ENCODE data around the gene CAPS2. TPM values are rescaled to one million over a fixed set of nuclear protein-coding genes. Genes with fewer than 3 reads are reported as not detected.

Gene CAPS2
- total and polyA plus RNA-seq, 8 donors: 5.2 to 9.8 (median 8.2) TPM

DNA sequence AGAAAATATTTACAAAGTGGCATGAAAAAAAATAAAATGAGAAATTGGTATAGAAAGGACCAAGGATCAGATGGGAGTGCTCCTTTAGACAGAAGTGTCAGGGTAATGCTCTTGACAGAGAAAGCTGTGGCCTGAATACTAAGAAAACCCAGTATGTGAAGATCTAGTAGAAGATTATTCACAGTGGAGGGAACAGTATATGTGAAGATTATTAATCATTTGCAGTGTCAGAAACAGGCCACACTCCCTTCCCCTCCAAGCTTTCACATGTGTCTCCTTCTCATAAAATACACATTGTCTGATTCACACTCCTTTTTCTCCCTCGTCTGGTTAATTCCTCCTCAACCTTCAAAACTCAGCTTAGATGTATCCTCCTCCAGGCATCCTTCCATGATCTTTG, 41.3 kb downstream of the CAPS2 start:
- H3K4me3 ChIP-seq: no peak overlapping the region
- H3K27ac ChIP-seq: no peak overlapping the region
- TF ChIP-seq, protein P1, sequence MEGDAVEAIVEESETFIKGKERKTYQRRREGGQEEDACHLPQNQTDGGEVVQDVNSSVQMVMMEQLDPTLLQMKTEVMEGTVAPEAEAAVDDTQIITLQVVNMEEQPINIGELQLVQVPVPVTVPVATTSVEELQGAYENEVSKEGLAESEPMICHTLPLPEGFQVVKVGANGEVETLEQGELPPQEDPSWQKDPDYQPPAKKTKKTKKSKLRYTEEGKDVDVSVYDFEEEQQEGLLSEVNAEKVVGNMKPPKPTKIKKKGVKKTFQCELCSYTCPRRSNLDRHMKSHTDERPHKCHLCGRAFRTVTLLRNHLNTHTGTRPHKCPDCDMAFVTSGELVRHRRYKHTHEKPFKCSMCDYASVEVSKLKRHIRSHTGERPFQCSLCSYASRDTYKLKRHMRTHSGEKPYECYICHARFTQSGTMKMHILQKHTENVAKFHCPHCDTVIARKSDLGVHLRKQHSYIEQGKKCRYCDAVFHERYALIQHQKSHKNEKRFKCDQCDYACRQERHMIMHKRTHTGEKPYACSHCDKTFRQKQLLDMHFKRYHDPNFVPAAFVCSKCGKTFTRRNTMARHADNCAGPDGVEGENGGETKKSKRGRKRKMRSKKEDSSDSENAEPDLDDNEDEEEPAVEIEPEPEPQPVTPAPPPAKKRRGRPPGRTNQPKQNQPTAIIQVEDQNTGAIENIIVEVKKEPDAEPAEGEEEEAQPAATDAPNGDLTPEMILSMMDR (IDR thresholded peaks at IDR 0.05): no peak
- no peaks in the 10 kb centered on the region for H3K36me3 ChIP-seq
- no peaks in the 10 kb centered on the region for H3K4me1 ChIP-seq
- H3K27me3 ChIP-seq: no peaks in the 10 kb centered on the region
- no peak for ATAC-seq
- no peak for DNase-seq
- intact Hi-C loops (cut with DNase I): no loop called here
- no peaks in the 10 kb centered on the region for H3K9me3 ChIP-seq

DNA sequence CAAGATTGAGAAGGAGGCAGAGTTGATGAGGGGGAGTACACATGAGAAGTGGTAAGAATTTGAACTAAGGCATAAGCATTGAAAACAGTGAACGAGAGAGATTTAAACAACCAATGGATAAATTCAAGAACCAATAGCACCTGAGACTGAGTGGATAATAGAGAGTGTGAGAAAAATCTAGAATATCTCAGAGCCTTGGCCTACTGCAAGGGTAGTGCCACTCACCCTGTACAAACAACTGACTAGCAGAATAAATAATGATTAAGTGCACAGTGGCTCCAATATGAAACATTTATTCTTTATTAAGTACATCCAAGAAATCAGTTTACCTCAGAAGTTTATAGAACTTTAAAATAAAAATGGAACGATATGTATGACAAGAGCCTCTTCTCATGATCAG, 54.4 kb downstream of the CAPS2 start:
- Histone ChIP-seq H3K27me3 (no peaks in the 10 kb centered on the region), H3K4me3 (no peak overlapping the region), H3K36me3 (no peaks in the 10 kb centered on the region), H3K27ac (no peak overlapping the region), H3K9me3 (no peaks in the 10 kb centered on the region), H3K4me1 (no peaks in the 10 kb centered on the region)
- TF ChIP-seq, protein P1 (IDR thresholded peaks at IDR 0.05): no peak
- intact Hi-C loops (cut with DNase I): no loop called here
- DNase-seq: no peak
- ATAC-seq: no peak

DNA sequence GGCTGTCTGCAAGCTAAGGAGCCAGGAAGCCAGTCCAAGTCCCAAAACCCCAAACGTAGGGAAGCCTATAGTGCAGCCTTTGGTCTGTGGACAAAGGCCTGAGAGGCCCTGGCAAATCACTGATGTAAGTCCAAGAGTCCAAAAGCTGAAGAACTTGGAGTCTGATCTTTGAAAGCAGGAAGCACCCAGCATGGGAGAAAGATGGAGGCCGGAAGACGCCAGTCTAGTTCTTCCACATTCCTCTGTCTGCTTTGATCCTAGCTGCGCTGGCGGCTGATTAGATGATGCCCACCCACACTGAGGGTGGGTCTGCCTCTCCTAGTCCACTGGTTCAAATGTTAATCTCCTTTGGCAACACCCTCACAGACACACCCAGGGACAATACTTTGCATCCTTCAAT, 58.5 kb downstream of the CAPS2 start:
- intact Hi-C loops (cut with DNase I): no loop called here
- Histone ChIP-seq H3K27me3 (no peaks in the 10 kb centered on the region), H3K36me3 (no peaks in the 10 kb centered on the region), H3K27ac (no peak overlapping the region), H3K9me3 (peaks cover 0 to 1% of the 10 kb centered on the region in 2 donors), H3K4me3 (no peak overlapping the region), H3K4me1 (no peaks in the 10 kb centered on the region)
- ATAC-seq: no peak
- DNase-seq: no peak
- TF ChIP-seq, protein P1 (IDR thresholded peaks at IDR 0.05): no peak

DNA sequence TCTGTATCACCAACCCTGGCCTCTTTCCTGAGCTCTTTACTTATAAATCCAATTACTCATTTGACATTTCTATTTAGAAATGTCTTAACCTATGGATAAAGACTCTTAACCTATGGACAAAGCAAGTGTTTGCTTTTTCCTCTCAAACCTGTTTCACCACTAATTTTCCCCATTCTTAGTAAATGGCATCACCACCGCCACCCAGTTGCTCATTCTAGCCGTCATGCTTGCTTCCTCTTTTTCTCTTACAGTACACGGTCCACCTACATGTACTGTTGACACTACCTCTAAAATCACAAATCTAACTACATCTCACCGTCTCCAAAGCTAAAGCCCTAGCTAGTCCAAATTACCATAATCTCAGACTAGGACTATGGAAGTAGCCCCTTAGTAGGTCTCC, 60.0 kb downstream of the CAPS2 start:
- no peaks in the 10 kb centered on the region for H3K36me3 ChIP-seq
- TF ChIP-seq, protein P1 (IDR thresholded peaks at IDR 0.05): no peak
- DNase-seq (no peak), ATAC-seq (no peak)
- H3K27ac ChIP-seq: no peak overlapping the region
- no peaks in the 10 kb centered on the region for H3K27me3 ChIP-seq
- no peak overlapping the region for H3K4me3 ChIP-seq
- intact Hi-C loops (cut with DNase I): no loop called here
- H3K9me3 ChIP-seq: peaks cover 0 to 6% of the 10 kb centered on the region in 2 donors
- no peaks in the 10 kb centered on the region for H3K4me1 ChIP-seq

DNA sequence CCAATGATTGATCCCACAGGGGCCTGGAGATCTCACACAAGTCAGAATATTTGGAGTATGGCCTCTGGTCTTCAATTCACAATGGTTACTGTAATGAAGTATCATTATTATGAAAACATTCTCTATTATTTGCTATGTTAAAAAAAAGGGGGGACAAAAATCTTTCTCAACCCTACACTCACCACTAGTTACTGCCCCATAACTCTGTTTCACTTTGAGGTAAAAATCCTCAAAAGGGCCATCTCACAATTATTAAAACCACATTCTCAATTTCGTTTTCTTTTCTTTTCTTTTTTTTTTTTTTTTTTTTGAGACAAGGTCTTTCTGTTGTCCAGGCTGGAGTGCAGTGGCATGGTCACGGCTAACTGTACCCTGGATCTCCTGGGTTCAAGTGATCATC, 60.9 kb downstream of the CAPS2 start:
- H3K4me3 ChIP-seq: no peak overlapping the region
- ATAC-seq (no peak), DNase-seq (no peak)
- peaks cover 0 to 6% of the 10 kb centered on the region in 2 donors for H3K9me3 ChIP-seq
- intact Hi-C loops (cut with DNase I): no loop called here
- H3K4me1 ChIP-seq: no peaks in the 10 kb centered on the region
- H3K27ac ChIP-seq: no peak overlapping the region
- TF ChIP-seq, protein P1 (IDR thresholded peaks at IDR 0.05): no peak
- no peaks in the 10 kb centered on the region for H3K27me3 ChIP-seq
- no peaks in the 10 kb centered on the region for H3K36me3 ChIP-seq
